GM12801 (cell line): Measurements from ENCODE around the gene NAGA.

ENCODE experiments used
- CTCF ChIP-seq: IDR thresholded peaks from one replicate; pipeline ENCODE4 v1.5.1; 2011; ENCODE audit warnings: control low read depth; ENCODE audit not compliant: insufficient read length; ENCODE audit errors: extremely low read depth

The NAGA gene

GRCh38 chr22:42064629-42065028, 6.0 kb downstream of the NAGA start:
- TF ChIP-seq CTCF, result no peak

- TF ChIP-seq CTCF, result no peak
Observed at GRCh38 chr22:42062506-42063170, 8.0 kb downstream of the NAGA start.

DNA sequence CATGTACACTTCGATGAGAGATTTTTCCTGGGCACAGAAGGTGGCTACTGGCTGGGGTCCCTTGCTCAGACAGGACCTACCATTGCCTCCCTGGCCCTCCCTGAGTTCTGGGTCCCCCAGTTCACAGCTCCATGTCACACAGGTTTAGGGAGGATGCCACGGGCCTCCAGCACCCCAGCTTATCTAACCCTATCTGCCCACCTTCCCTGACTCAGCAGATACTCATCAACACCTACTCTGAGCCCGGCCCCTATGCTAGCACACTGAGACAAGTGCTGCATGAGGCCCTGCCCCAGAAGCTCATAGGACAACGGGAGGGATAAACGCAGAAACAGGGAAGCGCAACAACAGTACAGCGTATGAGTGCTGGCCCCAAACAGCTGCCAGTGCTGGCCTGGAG, 9.6 kb downstream of the NAGA start:
- no peak for TF ChIP-seq CTCF

DNA sequence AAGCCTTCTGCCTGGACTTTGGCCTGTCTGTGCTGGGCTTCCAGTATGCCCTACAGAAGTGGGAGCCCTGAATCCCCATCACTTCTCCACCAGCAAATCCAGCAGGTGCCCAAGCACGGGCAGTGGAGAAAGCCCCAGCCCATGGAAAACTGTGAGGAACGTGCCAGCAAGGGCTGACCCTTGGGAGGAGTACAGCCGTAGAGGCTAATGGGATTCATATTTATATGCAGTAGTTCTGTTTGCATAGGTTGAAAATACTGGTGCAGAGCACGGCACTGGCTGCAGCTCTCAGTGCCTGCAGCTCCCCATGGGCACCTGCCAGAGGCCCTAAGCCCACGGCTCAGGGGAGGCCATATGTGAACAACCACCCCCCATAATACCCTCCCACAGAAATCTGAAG, 10.1 kb downstream of the NAGA start:
- no peak for TF ChIP-seq CTCF

GRCh38 chr22:42056757-42057511, 13.7 kb downstream of the NAGA start:
- no peak for TF ChIP-seq CTCF

GRCh38 chr22:42052765-42053164, 17.8 kb downstream of the NAGA start:
- TF ChIP-seq CTCF, result no peak

DNA sequence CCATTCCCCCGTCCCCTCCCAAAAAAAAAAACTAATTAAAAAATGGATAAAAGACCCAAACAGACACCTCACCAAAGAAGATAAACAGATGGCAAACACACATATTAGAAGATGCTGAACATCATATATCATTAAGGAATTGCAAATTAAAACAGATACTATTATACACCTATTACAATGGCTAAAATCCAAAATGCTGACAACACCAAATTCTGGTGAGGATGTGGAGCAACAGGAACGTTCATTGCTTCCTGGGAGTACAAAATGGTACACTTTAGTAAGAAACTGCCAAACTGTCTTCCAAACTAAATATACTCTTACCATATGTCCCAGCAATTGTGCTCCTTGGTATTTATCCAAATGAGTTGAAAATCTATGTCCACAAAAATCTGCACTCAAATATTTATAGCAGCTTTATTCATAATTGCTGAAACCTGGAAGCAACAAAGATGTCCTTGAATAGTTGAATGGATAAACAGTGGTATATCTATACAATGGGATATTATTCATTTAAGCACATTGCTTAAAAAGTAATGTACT, 19.9 kb downstream of the NAGA start:
- no peak for TF ChIP-seq CTCF
